OCI-LY1 (cell line): ENCODE data around the gene CILP2.
A peak's percentile ranks its signal among the peaks of the same experiment; 100 is the strongest.

Experiments used
- H2AFZ ChIP-seq: fragments of 200-600 bp; sonication (generic), shearing (Covaris generic); 2 replicates; pipeline ENCODE4 v1.6.0; 2014; ENCODE audit warnings: antibody characterized with exemption, mild to moderate bottlenecking, low read length
- H3F3A ChIP-seq: fragments of 200-600 bp; sonication (generic), shearing (Covaris generic); 2 replicates; pipeline ENCODE4 v1.6.0; 2014; ENCODE audit warnings: mild to moderate bottlenecking, antibody characterized with exemption, low read length, moderate library complexity; ENCODE audit not compliant: insufficient read depth
- H3K27ac ChIP-seq: fragments of 200-600 bp; sonication (generic); 2 replicates; pipeline ENCODE4 v1.5.1; 2014; ENCODE audit warnings: low read length, mixed run types, mild to moderate bottlenecking, low read depth; ENCODE audit not compliant: poor library complexity, severe bottlenecking
- H3K27me3 ChIP-seq: fragments of 200-600 bp; sonication (generic); 2 replicates; pipeline ENCODE4 v1.6.0; 2014; ENCODE audit warnings: antibody characterized with exemption, mild to moderate bottlenecking, low read length, moderate library complexity; ENCODE audit not compliant: insufficient read depth
- H3K36me3 ChIP-seq: fragments of 200-600 bp; sonication (generic); 2 replicates; pipeline ENCODE4 v1.6.1; 2014; ENCODE audit warnings: mild to moderate bottlenecking, antibody characterized with exemption, low read length, moderate library complexity, mixed read lengths; ENCODE audit not compliant: insufficient read depth
- H3K4me1 ChIP-seq: fragments of 200-600 bp; sonication (generic); 2 replicates; pipeline ENCODE4 v1.5.1; 2014; ENCODE audit warnings: mild to moderate bottlenecking, low read length, moderate library complexity; ENCODE audit not compliant: insufficient read depth, severe bottlenecking
- H3K4me2 ChIP-seq: fragments of 200-600 bp; sonication (generic), shearing (Covaris generic); 2 replicates; pipeline ENCODE4 v1.6.1; 2014; ENCODE audit warnings: low read length
- H3K4me3 ChIP-seq: fragments of 200-600 bp; sonication (generic); 2 replicates; pipeline ENCODE4 v1.5.1; 2014; ENCODE audit warnings: low read length, low read depth, mild to moderate bottlenecking, mixed read lengths; ENCODE audit not compliant: poor library complexity, severe bottlenecking
- H3K79me2 ChIP-seq: fragments of 200-600 bp; shearing (Covaris generic); 2 replicates; pipeline ENCODE4 v1.6.1; 2016; ENCODE audit warnings: mixed run types, low read length, mixed read lengths; ENCODE audit not compliant: insufficient read depth
- H3K9ac ChIP-seq: fragments of 200-600 bp; sonication (generic), shearing (Covaris generic); 2 replicates; pipeline ENCODE4 v1.6.1; 2014; ENCODE audit warnings: mild to moderate bottlenecking, low read length, mixed read lengths
- H3K9me2 ChIP-seq: fragments of 200-600 bp; sonication (generic), shearing (Covaris generic); 2 replicates; pipeline ENCODE4 v1.6.1; 2014; ENCODE audit warnings: low read depth, mild to moderate bottlenecking, low read length, mixed read lengths
- H3K9me3 ChIP-seq: fragments of 200-600 bp; shearing (Covaris generic); 2 replicates; pipeline ENCODE4 v1.6.1; 2014; ENCODE audit warnings: low read length, mixed read lengths
- H4K20me1 ChIP-seq: fragments of 200-600 bp; sonication (generic), shearing (Covaris generic); 2 replicates; pipeline ENCODE4 v1.6.0; 2016; ENCODE audit warnings: mild to moderate bottlenecking, low read length; ENCODE audit not compliant: insufficient read depth
- EZH2 ChIP-seq: fragments of 200-600 bp; sonication (generic), shearing (Covaris generic); IDR thresholded peaks from 2 replicates; pipeline ENCODE4 v1.8.0; 2017; ENCODE audit warnings: borderline replicate concordance, mixed run types, mild to moderate bottlenecking, antibody characterized with exemption, low read length, moderate library complexity, mixed read lengths
- TF ChIP-seq, protein P1 (sequence below): fragments of 200-600 bp; sonication (generic), shearing (Covaris generic); IDR thresholded peaks from 2 replicates; pipeline ENCODE4 v1.5.1; 2017; ENCODE audit warnings: mild to moderate bottlenecking, antibody characterized with exemption, low read length, moderate library complexity, mixed read lengths

The CILP2 gene

DNA sequence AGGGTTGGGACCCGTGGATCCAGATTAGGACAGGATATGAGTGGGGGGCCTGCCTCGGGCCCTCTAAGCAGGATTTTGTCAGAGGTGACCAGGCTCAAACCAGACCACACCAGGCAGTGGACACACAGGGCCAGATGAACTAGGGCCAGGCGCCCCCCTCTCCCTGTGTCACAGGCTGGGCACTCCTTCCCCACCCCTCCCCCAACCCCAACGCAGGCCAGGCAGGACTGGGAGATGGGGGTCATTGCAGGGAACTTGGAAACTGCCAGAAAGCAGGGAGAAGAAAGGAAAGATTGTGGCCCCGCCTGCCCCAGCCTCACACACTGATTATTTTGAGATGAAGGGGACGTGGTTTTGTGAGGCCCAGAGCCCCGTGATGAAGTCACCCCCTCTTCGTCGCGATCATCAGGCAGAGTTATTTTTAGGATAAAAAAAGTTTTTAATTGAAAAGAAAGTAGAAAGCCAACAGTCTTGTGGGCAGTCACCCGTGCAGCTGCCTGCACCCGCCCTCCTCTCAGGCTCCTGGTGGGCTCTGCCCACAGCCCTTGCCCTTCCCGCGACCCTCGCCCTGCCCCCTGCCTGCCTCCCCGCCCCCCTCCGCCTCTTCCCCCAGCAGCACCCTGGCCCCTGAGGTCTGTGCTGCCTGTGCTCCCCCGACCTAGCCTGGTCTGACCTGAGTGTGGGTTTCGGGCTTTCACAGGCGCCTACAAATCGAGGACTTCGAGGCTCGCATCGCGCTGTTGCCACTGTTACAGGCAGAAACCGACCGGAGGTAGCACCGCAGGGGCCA, 11.3 kb upstream of the CILP2 start:
- Histone ChIP-seq H3K4me2 (peak overlapping the region; percentile 69), H4K20me1 (no peaks in the 10 kb centered on the region), H3K9me2 (no peaks in the 10 kb centered on the region), H2AFZ (no peak overlapping the region), H3K4me1 (peaks cover 51% of the 10 kb centered on the region), H3K9me3 (no peaks in the 10 kb centered on the region), H3K9ac (peak overlapping the region; percentile 65; the same call in 1 of the 2 replicates), H3F3A (no peaks in the 10 kb centered on the region; the same call in 1 of the 2 replicates), H3K36me3 (peaks cover 44% of the 10 kb centered on the region), H3K27me3 (no peaks in the 10 kb centered on the region), H3K4me3 (peak overlapping the region; percentile 43), H3K79me2 (peaks cover 11% of the 10 kb centered on the region), H3K27ac (peak overlapping the region; percentile 96)
- TF ChIP-seq EZH2, result no peak
- TF ChIP-seq, protein P1, sequence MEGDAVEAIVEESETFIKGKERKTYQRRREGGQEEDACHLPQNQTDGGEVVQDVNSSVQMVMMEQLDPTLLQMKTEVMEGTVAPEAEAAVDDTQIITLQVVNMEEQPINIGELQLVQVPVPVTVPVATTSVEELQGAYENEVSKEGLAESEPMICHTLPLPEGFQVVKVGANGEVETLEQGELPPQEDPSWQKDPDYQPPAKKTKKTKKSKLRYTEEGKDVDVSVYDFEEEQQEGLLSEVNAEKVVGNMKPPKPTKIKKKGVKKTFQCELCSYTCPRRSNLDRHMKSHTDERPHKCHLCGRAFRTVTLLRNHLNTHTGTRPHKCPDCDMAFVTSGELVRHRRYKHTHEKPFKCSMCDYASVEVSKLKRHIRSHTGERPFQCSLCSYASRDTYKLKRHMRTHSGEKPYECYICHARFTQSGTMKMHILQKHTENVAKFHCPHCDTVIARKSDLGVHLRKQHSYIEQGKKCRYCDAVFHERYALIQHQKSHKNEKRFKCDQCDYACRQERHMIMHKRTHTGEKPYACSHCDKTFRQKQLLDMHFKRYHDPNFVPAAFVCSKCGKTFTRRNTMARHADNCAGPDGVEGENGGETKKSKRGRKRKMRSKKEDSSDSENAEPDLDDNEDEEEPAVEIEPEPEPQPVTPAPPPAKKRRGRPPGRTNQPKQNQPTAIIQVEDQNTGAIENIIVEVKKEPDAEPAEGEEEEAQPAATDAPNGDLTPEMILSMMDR, result no peak

GRCh38 chr19:19527371-19527656, 10.8 kb upstream of the CILP2 start:
- peaks cover 51% of the 10 kb centered on the region for H3K4me1 ChIP-seq
- H3K36me3 ChIP-seq, result peaks cover 44% of the 10 kb centered on the region
- H3K27me3 ChIP-seq, result no peaks in the 10 kb centered on the region
- no peaks in the 10 kb centered on the region for H3K9me2 ChIP-seq
- H3F3A ChIP-seq, result no peaks in the 10 kb centered on the region; the same call in 1 of the 2 replicates
- no peak overlapping the region for H3K4me3 ChIP-seq
- H3K9me3 ChIP-seq, result no peaks in the 10 kb centered on the region
- H3K79me2 ChIP-seq, result peaks cover 8% of the 10 kb centered on the region
- peak overlapping the region; percentile 25; the same call in 1 of the 2 replicates for H3K9ac ChIP-seq
- H3K4me2 ChIP-seq, result peak overlapping the region; percentile 69; the same call in 1 of the 2 replicates
- no peaks in the 10 kb centered on the region for H4K20me1 ChIP-seq
- H2AFZ ChIP-seq, result no peak overlapping the region
- peak overlapping the region; percentile 96 for H3K27ac ChIP-seq
- TF ChIP-seq, protein P1, result no peak
- no peak for TF ChIP-seq EZH2

DNA sequence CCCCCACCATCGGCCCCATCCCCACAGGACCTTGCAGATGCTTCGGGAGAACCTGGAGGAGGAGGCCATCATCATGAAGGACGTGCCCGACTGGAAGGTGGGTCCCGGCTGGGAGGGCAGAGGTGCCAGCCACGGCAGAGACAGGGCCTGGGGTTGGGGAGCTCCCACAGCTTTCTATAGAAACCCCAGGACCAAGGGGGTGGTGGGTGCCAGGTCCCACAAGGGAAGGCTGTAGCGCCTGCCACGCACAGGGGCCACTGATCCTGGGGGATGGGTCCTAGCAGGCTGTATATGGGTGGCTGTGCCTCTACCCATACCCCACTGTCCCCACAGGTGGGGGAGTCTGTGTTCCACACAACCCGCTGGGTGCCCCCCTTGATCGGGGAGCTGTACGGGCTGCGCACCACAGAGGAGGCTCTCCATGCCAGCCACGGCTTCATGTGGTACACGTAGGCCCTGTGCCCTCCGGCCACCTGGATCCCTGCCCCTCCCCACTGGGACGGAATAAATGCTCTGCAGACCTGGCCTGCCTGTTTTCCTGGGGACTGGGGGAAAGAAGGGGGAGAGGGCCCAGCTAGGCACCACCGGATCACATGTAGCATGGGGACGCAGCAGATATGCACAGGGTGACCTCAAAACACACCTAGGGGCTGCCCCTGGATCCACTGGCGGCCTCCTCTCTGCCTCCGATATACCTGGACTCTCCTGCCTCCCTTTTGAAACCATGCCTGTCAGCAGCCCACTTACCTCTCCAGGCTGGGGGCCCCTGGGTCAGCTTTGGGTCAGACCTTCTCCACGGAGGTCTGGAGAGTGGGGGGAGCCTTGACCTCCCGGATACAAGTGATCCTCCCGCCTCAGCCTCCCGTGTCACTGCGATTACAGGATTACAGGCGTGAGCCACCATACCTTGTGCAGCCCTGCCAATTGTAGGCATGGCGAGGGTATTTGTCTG, 10.1 kb upstream of the CILP2 start:
- no peak for TF ChIP-seq EZH2
- TF ChIP-seq, protein P1, result no peak
- Histone ChIP-seq H3F3A (no peaks in the 10 kb centered on the region; the same call in 1 of the 2 replicates), H3K9ac (no peak overlapping the region), H3K9me2 (no peaks in the 10 kb centered on the region), H3K4me1 (peaks cover 50% of the 10 kb centered on the region), H2AFZ (no peak overlapping the region), H4K20me1 (no peaks in the 10 kb centered on the region), H3K4me2 (no peak overlapping the region), H3K27ac (peak overlapping the region; percentile 96), H3K79me2 (peaks cover 3% of the 10 kb centered on the region), H3K9me3 (no peaks in the 10 kb centered on the region), H3K4me3 (no peak overlapping the region), H3K27me3 (no peaks in the 10 kb centered on the region), H3K36me3 (peaks cover 41% of the 10 kb centered on the region)
